CD4-positive, alpha-beta T cell treated with Interleukin-2 at 100 ng/mL for 4 hours (primary cell): Measurements from ENCODE around the gene SLC6A4.
"Not testable (repeated sequence)": the region's sequence is repeated elsewhere in the genome, so short reads cannot be mapped to it uniquely, and the experiment has no call there.

ENCODE experiments used
- DNase-seq: peaks from one replicate; pipeline ENCODE4 v3.0.0-alpha.2; 2020; ENCODE audit warnings: low spot score

Gene SLC6A4

DNA sequence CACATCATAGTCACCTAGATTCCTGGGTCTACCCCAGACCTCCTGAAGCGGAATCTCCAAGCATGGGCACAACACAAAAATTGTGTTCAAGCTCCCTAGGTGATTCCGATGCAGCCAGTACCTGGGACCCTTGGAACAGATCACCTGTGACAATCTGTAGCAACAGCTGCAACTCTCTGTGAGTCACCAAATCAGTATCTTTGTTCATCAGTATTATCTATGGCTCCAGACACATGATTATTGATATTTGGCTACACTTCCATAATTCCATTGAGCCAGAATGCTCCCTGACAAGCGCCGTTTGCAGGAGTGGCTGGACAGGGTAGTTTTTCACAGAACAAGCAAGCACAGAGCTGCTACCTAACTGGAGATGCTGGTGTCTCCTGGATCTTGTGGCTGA, 16.2 kb downstream of the SLC6A4 start:
- DNase-seq = no peak

DNA sequence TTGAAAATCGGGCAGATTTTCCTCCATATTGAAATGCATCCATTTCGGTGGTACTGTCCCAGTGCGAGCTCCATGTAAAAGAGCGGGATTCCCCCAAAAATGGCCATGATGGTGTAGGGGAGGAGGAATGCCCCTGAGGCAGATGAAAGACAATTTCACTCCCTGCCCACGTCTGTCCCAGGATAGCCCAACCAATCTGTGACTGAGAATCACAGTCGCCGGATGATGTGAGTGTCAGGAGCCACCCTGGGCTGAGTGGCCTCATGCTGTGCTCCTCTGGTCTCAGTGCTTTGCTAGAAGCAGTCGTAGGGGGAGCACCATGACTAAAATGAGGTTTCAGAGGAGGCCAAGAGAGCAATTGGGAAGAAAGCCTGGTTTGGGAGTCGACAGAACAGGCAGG, 16.7 kb downstream of the SLC6A4 start:
- no peak for DNase-seq

DNA sequence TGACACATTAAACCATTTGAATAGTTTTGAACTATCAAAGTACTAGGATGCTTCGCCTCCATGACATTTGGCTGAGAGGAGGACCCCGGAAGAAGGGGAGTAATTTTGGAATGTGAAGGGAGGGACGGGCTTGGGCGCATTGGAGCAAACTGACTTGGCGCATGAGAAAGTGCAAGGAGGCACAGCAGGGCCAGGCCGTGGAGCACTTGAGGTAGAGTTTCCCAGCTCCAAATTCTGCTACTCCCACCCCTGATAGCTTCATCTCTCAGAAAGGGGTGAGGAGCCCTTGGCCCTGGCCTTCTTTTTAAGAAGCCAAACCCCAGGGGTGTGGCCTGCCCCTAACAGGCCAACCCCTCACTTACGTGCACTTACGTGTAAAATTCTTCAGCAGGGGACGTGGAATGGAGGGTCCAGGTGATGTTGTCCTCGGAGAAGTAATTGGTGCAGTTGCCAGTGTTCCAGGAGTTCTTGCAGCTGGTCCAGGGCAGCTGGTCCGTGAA, 17.7 kb downstream of the SLC6A4 start:
- DNase-seq = no peak

DNA sequence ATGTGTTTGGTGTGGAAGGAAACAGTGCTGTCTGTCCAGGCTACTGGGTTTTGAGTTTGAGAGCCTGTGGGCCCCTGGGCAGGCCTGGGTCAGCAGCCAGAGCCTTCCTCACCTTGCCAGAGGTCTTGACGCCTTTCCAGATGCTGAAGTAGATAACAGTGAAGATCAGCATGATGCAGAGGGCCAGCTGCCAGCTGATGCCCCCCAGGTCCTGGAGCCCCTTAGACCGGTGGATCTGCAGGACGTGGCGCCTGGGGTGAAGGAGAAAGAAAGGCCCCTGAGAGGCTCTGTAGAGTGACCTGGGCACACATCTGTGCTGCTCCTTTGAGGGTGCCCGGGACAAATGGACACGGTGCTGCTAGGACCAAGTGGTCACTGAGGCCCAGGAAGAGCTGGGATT, 18.4 kb downstream of the SLC6A4 start:
- DNase-seq = no peak

DNA sequence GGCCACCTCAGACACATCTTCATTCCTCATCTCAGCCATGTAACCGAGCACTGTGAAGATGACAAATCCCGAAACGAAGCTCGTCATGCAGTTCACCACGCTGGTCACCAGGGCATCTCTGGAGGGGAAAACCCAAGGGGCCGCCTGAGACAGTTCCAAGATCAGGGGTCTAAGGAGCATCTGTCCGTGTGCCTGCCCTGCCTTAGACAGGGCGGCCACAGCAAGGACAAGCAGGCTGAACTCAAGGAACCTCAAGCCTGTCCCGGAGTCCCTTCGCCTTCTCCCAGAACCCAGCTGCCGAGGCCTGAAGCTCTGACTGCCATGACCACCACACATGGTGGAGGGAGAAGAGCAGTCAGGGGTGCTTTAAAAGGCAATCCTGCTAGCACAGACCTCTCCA, 22.7 kb downstream of the SLC6A4 start:
- DNase-seq = no peak

DNA sequence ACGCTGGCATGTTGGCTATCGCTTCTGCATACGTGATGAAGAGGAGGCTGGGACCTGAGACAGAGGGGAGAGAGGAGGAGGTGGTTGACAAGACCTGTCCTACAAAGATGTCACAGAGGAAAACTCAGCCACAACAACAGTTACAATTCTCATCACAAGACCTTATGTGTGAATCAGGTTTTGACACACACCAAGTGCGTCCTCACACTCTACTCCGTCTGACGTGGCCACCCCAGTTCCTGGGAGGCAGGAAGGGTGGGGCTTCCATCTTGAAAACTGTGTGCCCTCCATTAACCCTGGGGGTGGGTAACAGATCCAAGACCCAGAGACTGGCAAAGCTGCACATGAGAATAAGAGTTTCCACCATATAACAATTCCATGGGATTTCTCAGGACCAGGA, 24.1 kb downstream of the SLC6A4 start:
- DNase-seq = no peak

DNA sequence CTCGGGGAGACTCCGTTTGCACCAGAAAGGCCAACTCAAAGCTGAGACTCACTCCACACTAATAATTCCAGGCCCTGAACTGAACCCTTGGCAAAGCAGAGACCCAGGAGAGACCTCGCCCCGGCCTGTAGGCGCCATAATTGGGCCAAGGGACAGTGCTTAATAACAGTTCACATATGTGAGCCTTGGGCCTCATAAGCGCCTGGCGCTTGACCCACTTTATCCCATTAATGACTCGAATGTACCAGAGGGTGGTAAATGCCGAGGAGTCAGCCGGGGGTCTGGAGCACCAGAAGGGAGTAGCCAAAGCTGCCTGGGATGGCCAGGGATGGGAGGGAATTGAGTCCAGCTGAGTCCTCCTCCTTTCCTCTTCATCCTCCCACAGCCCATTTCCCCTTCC, 24.6 kb downstream of the SLC6A4 start:
- DNase-seq = no peak

DNA sequence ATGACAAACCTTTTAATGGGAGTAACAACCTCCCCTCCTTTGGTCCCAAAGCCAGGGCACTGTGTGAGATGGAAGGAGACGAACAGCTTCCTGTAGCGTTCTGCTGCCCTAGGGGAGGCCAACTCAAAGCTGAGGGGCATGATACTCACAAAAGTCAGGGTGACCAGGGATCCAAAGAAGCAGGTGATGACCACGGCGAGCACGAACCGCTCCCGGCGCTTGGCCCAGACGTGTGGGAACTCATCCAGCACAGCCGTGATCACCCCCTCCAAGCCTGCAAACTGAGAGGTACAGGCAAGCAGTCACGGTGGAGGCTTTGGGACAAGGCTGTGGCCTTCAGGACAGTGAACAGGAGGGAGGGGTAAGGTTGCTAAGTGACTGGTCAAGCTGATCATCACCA, 25.1 kb downstream of the SLC6A4 start:
- DNase-seq = no peak

DNA sequence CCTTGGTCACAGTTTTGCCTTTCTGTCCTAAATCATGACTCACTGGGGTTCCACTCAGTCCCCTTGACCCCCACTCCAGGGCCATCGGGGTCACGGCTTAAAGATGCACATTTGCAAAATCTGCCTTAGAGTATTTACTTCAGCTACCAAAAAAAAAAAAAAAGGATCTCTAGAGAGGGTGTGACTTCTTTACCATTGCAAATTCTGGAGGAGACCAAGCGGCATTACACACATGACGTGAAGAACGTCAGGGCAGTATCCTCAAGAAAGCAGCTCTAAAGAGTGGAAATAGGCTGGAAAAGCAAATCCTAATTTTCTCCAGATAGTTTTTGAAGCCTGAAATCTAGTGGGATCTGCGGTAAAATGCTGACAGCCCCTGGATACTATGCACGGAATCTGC, 25.6 kb downstream of the SLC6A4 start:
- no peak for DNase-seq

DNA sequence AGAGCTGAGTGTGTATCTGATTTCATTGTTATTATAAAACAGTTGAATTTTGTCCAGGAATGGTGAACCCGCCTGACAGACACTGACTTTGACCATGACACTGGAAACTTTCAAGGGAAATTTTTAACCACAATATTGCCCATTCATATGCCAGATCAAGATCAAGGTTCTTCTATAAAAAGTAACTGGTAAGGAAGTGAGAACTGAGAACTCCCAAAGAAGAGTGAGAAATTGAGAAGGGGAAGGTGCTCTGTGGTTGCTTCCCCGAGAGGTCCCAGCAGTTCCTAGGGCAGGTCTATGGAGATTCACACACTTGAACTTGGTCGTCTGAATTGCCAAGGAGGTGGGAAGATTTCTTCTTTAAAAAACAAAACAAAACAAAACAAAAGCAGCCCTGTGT, 27.3 kb downstream of the SLC6A4 start:
- DNase-seq = no peak

DNA sequence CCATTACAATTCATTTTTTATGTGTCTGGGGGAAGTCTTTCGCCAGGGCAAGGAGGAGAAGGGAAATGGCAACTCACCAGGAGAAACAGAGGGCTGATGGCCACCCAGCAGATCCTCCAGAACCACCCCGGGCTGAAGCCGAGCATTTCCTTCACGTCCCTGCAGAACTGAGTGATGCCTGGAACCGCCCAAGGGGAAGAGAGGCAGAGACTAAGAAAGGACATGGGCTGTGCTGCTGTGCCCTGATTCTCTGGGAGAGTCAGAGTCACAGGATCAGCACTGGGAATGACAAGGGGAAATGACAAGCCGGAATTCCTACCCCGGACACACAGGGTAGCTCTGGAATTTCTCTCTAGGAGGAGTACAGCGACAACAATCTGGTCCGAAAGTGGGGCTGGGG, 27.8 kb downstream of the SLC6A4 start:
- no peak for DNase-seq

DNA sequence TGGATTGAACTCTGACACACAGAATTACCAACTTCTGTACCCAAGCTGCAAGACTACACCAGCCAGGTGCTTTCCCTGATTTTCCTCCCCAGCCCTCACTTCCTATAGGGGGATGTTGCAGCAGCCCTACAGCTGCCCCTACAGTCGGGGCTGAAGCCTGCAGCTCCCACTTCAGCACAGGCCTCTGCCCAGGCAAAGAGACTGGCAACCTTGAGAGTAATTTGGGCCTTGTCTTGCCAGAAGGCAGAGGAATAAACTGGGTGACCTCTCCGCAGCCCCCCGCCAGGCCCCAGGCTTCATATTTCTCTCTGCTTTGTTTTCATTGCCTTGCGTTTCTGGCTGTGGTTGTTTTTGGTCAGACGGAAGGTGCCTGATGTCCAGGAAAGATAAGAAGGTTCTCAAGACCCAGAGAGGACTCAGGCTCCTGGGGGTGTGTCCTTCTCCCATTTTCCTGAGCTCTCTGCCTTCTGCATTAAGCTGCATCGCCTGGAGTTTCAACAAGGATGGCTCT, 32.0 kb downstream of the SLC6A4 start:
- no peak for DNase-seq

DNA sequence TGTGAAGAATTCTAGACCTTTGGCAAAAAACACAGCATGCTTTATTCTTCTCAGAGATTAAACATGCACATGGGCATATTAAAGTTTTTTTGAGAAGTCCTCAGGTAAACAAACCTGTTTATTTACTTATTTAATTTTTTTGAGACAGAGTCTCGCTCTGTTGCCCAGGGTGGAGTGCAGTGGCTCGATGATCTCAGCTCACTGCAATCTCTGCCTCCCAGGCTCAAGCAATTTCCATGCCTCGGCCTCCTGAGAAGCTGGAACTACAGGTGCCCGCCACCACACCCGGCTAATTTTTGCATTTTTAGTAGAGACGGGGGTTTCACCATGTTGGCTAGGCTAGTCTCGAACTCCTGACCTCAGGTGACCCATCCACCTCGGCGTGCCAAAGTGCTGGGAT, 34.8 kb downstream of the SLC6A4 start:
- DNase-seq = not testable (repeated sequence)

DNA sequence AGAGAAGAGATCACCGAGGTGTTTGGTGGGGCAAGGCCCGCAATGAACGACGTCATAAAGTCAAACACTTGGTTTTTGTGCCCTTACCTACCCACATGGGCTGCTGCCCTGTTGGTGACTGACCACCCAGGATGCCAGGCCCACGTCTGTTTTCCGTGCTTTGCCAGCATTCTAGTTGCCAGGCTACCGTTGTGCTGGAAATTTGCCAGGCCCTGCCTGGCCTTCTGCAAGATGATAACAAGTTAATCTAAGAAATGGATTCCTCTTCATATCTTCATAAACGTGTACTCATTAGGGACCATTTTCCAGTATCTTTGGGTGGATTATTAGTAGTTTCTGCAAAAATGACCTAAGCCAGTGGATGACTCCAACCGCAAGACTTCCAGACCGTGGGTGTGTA, 35.4 kb downstream of the SLC6A4 start:
- no peak for DNase-seq

DNA sequence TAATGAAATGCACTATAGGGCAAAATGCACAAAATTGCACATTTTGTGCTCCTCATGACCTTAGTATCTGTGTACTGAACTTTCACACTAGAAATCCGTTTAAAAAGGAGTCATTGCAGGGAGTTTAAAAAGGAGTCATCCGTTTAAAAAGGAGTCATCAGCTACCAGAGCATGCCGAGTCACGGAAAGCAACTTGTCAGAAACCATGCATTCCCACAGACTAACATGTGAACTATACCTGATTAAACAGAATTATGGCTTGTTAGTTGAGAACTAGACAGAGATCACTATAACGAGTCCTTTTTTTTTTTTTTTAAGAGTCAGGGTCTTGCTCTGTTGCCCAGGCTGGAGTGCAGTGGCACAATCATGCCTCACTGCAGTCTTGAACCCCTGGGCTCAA, 35.9 kb downstream of the SLC6A4 start:
- no peak for DNase-seq

DNA sequence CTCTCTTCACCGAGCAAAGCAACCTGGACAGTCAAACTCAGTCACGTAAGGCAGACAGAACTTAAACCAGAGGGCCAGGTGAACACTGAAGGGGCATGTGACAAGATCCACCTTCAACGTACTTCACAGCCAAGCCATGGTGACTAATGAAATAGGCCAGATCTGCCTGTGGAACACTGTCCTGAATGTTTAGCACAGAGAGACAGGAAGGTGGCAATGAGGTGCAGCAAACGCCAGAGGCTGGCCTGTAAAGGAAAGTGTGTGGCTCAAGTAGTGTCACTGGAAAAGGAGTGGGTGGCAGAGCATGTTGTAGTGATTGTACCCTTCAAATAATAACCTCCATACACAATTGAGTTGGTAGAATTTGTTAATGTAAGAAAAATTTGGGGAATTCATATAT, 38.1 kb downstream of the SLC6A4 start:
- no peak for DNase-seq

DNA sequence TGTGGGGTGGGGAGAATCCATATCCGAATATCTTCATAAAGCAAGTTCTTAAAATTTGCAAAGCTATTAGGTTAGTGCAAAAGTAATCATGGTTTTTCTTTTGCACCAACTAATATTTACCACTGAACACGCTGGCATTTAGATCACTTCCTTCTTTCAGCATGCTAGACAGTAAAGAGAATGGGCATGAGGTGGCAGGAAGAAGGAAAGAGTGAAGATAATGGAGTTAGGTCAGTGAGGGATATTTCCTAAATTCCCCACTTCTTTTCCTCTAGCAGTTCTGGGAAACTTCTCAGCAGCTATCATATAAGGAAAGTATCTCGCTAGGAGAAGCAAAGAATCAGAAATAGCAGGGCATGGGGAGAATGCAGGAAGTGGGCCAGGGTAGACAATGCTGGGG, 39.0 kb downstream of the SLC6A4 start:
- no peak for DNase-seq

DNA sequence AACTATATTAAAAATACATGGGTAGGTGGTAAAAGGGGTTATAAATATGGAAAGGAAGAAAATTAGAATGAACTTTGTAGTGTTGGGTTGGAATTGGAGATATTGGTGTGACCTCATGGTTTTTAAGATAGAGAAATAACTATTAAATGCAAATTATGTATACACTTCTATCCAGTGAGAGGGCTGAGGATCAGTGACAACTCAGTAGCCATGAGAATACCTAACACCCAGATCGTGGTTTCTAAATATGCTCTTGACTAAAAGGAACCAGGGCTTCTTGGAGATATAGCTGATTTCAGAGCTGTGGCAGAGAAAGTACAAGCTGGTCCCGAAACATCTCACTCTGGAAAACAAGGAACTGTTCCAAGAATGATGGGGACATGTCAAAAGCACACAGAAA, 44.4 kb downstream of the SLC6A4 start:
- DNase-seq = no peak

DNA sequence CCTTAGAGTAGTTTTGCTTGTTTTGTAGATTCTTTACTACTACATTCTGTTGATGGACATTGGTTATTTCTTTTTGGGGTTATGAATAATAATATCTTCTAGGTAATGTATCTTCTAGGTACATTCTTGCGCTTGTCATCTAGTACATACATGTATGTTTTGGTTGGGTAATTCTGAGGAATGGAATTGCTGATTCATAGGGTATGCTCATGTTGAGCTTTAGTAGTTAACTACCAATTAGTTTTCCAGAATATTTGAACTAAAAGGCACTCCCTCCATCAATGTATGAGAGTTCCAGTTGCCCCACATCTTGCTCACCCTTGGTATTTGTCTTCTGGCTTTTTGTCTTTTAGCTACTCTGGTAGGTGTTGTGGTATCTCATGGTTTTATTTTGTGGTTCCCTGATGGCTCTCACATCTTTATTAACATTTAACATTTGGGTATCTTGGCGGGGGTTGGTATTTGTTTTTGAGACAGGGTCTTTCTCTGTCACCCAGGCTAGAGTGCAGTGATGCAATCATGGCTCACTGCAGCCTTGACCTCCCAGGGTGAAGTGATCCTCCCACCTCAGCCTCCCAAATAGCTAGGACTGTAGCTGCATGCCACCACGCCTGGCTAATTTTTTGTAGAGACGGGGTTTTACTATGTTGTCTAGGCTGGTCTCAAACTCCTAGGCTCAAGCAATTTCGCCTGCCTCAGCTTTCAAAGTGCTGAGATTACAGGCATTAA, 47.1 kb downstream of the SLC6A4 start:
- DNase-seq = no peak

DNA sequence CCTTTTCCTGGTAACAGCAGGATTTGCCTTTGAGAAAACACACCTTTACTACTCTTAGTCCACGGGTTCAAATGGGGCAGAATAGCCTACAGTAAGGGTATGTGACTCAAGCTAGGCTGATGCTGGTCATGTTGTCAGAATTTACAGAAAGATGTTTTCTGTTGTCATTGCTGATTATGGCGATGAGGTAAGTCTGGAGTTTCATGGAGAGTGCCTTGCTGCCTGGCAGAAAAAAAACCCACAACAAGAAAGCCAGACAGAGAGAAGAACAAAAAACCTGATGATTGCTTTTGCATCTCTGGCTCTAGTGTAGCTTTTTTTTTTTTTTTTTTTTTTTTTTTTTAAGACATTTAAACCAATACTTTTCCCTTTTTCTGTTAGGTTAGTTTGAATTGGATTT, 47.9 kb downstream of the SLC6A4 start:
- no peak for DNase-seq

DNA sequence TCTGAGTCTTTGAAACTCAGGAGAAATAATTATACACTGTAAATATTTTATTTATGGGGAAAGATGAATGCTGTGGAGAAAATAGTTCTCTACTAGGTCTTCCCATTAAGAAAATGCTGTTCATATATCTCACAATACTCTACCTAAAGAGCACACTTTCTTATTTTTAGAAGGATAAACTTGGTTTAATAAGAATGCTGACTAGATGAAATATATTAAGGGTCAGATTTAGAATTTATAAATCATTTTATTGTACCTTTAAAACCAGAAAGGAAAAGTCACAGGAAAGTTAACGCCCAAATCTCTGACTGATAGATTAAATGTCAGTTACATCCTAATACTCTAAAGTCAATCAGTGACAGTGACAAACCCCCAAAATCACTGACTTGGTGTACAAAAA, 48.7 kb downstream of the SLC6A4 start:
- DNase-seq = no peak

DNA sequence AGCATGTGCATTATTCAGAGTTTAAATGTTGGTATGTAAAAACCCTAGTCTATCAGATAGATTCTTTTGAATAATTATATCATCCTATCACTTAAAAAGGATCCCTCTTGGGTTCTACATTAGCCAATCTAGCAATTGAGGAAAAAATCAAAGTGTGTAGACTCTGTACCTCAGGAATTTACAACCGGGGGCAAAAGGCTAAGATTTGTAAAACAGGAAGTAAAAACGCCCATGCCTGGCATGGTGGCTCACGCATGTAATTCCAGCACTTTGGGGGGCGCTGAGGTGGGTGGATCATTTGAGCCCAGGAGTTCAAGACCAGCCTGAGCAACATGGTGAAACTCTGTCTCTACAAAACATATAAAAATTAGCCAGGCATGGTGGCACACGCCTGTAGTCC, 58.6 kb downstream of the SLC6A4 start:
- no peak for DNase-seq

DNA sequence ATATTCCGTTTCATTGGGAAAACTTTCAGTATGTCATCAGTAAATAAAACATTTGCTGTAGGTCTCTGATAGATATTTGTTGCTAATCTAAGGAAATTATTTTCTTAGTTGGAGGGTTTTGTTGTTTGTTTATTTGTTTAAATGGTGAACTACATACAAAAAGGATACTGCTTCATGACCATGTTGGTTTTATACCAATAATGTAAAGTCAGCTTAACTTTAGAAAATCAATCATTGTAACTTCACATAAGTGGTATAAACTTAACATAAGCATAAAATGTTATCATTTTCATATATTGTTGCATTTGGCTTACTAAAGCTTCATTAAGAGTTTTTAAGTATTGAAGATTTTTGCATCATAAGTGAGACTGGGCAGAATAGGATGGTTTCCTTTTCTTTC, 60.9 kb downstream of the SLC6A4 start:
- no peak for DNase-seq

DNA sequence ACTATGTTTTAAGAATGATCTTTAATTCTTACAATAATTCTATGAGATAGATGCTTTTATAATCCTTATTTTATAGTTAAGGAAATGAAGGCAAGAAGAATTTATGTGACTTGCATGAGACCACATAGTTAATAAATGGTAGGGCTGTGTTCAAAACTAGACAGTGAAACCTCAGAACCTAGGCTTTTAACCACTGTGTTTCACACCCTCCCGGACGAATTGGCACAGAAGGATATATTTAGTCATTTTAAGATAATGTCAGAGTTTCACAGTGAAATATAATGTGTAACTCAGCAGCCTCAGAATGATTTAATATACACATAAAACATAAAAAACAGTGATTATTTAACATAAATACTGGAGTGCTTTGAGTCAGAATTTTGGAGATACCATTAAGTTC, 61.8 kb downstream of the SLC6A4 start:
- no peak for DNase-seq
